Measurements from ENCODE around the gene CFAP300. TPM values are rescaled to one million over a fixed set of nuclear protein-coding genes. Genes with fewer than 3 reads are reported as not detected.

CFAP300 gene
- polyA plus RNA-seq, 1 of the 3 experiments (the other 2 are of a cell fraction), result 1.5 TPM

DNA sequence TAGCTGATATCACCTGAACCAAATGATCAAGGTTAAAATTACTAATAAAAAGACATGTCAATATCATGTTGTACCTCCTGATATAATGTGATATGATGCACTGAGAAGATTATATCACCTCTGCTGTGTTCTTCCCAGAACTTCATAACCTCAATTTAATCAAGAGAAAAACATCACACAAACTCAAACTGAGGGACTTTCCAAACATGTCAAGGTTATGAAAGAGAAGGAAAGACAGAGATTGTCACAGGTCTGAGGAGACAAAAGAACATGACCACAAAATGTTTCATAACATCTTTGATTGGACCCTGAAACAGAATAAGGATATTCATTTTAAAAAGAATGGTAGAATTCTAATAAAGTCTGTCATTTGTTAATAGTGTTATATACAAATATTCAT is 43.0 kb upstream of the CFAP300 start:
- Histone ChIP-seq H3K4me2 (no peak overlapping the region), H3K9me2 (no peaks in the 10 kb centered on the region), H4K20me1 (ENCODE audit: insufficient read depth) (no peaks in the 10 kb centered on the region), H3K4me1 (ENCODE audit: control insufficient read depth in 1 of 2, insufficient read depth in 2 of 2, low read depth in 1 of 2, low read length in 1 of 2) (no peaks in the 10 kb centered on the region), H3K9me3 (no peaks in the 10 kb centered on the region), H3K27me3 (ENCODE audit: insufficient read depth) (no peaks in the 10 kb centered on the region), H3K79me2 (ENCODE audit: insufficient read depth) (no peaks in the 10 kb centered on the region), H3F3A (replicated peaks; ENCODE audit: insufficient read depth) (no peaks in the 10 kb centered on the region), H3K4me3 (ENCODE audit: low read depth in 2 of 2, low read length in 1 of 2) (no peak overlapping the region), H3K9ac (no peak overlapping the region), H3K27ac (ENCODE audit: low read depth in 2 of 2, low read length in 1 of 2) (no peak overlapping the region), H3K36me3 (replicated peaks in 1 of 2; ENCODE audit: control insufficient read depth in 1 of 2, insufficient read depth in 2 of 2, low read length in 1 of 2) (no peaks in the 10 kb centered on the region), H2AFZ (ENCODE audit: low read depth) (no peak overlapping the region)
- POLR2A ChIA-PET, result no interaction called here
- TF ChIP-seq, protein P1, sequence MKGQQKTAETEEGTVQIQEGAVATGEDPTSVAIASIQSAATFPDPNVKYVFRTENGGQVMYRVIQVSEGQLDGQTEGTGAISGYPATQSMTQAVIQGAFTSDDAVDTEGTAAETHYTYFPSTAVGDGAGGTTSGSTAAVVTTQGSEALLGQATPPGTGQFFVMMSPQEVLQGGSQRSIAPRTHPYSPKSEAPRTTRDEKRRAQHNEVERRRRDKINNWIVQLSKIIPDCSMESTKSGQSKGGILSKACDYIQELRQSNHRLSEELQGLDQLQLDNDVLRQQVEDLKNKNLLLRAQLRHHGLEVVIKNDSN (IDR thresholded peaks at IDR 0.05; ENCODE audit: borderline replicate concordance, low read depth), result no peak
- TF ChIP-seq FOXJ3 (CRISPR knock-in tag; IDR thresholded peaks at IDR 0.05), result no peak
- no peak for TF ChIP-seq EP300 (IDR thresholded peaks at IDR 0.05; ENCODE audit: borderline replicate concordance in 1 of 2, low read depth in 1 of 2, low read length in 1 of 2)
- no peak for TF ChIP-seq TEAD4 (IDR thresholded peaks at IDR 0.05; ENCODE audit: borderline replicate concordance, insufficient read depth)
- TF ChIP-seq TAF1 (IDR thresholded peaks at IDR 0.05; ENCODE audit: borderline replicate concordance, low read depth, low read length), result no peak
- no peak for TF ChIP-seq FOSL2 (IDR thresholded peaks at IDR 0.05; ENCODE audit: borderline replicate concordance, low read depth)
- no peak for TF ChIP-seq USF2 (IDR thresholded peaks at IDR 0.05; ENCODE audit: borderline replicate concordance, low read depth, low read length)
- CTCF ChIA-PET, result interaction anchor here (10.8 kb wide), 1 partner anchor 142 kb away, joined by 263 read pairs; no protein-coding TSS in a partner anchor
- DNase-seq, result no peak

GRCh38 chr11:102005306-102005705 is 41.9 kb upstream of the CFAP300 start:
- Histone ChIP-seq H2AFZ (ENCODE audit: low read depth) (no peak overlapping the region), H4K20me1 (ENCODE audit: insufficient read depth) (no peaks in the 10 kb centered on the region), H3K9me2 (no peaks in the 10 kb centered on the region), H3K36me3 (replicated peaks in 1 of 2; ENCODE audit: control insufficient read depth in 1 of 2, insufficient read depth in 2 of 2, low read length in 1 of 2) (no peaks in the 10 kb centered on the region), H3K79me2 (ENCODE audit: insufficient read depth) (no peaks in the 10 kb centered on the region), H3K9me3 (no peaks in the 10 kb centered on the region), H3K4me3 (ENCODE audit: low read depth in 2 of 2, low read length in 1 of 2) (no peak overlapping the region), H3K9ac (no peak overlapping the region), H3K4me2 (no peak overlapping the region), H3K27me3 (ENCODE audit: insufficient read depth) (no peaks in the 10 kb centered on the region), H3F3A (replicated peaks; ENCODE audit: insufficient read depth) (no peaks in the 10 kb centered on the region), H3K4me1 (ENCODE audit: control insufficient read depth in 1 of 2, insufficient read depth in 2 of 2, low read depth in 1 of 2, low read length in 1 of 2) (peaks cover 0 to 4% of the 10 kb centered on the region in 2 experiments; a peak in 1 of 4 replicates), H3K27ac (ENCODE audit: low read depth in 2 of 2, low read length in 1 of 2) (no peak overlapping the region)
- no peak for DNase-seq
- WGBS (ENCODE audit: low lambda C conversion rate), result 83% methylated on average over 4 of the region's 4 CpGs
- TF ChIP-seq TAF1 (IDR thresholded peaks at IDR 0.05; ENCODE audit: borderline replicate concordance, low read depth, low read length), result no peak
- no peak for TF ChIP-seq POLR2AphosphoS5 (IDR thresholded peaks at IDR 0.05; ENCODE audit: low read depth, low read length)
- TF ChIP-seq RCOR1 (IDR thresholded peaks at IDR 0.05; ENCODE audit: low read length), result no peak
- ChIA-PET CTCF (interaction anchor here (1.2 to 10.8 kb wide), 5 partner anchors 118 to 158 kb away, joined by 4 to 263 read pairs (median 11); no protein-coding TSS in a partner anchor), POLR2A (no interaction called here)
